Measurements from ENCODE around the gene CLTA. TPM values are rescaled to one million over a fixed set of nuclear protein-coding genes. Genes with fewer than 3 reads are reported as not detected.
"Not testable (repeated sequence)": the region's sequence is repeated elsewhere in the genome, so short reads cannot be mapped to it uniquely, and the experiment has no call there.

The CLTA gene
- total RNA-seq, 2 donors from 2014 or later: 210 to 312 TPM

GRCh38 chr9:36221667-36222066, 30.9 kb downstream of the CLTA start:
- Histone ChIP-seq H3K4me3 (no peak overlapping the region), H3K9me3 (no peaks in the 10 kb centered on the region), H3K36me3 (peaks cover 52% of the 10 kb centered on the region), H3K27me3 (no peaks in the 10 kb centered on the region), H3K27ac (no peak overlapping the region), H3K4me1 (no peaks in the 10 kb centered on the region), H3K9ac (ENCODE audit: low read depth in 2 of 2, low read length in 2 of 2) (no peak overlapping the region)
- intact Hi-C loops (cut with DNase I): no loop called here
- no peak for TF ChIP-seq CTCF (IDR thresholded peaks at IDR 0.05)
- DNase-seq: no peak

- Histone ChIP-seq H3K9me3 (no peaks in the 10 kb centered on the region), H3K27ac (no peak overlapping the region), H3K36me3 (peaks cover 57% of the 10 kb centered on the region), H3K27me3 (no peaks in the 10 kb centered on the region), H3K9ac (ENCODE audit: low read depth in 2 of 2, low read length in 2 of 2) (no peak overlapping the region), H3K4me3 (no peak overlapping the region), H3K4me1 (no peaks in the 10 kb centered on the region)
- intact Hi-C loops (cut with DNase I): no loop called here
- no peak for DNase-seq
- TF ChIP-seq CTCF (IDR thresholded peaks at IDR 0.05): no peak
These were observed 31.7 kb downstream of the CLTA start for GRCh38 chr9:36222449-36222848.

GRCh38 chr9:36237230-36237629, 46.5 kb downstream of the CLTA start:
- intact Hi-C loops (cut with DNase I): no loop called here
- H3K4me3 ChIP-seq: no peak overlapping the region
- no peak for TF ChIP-seq CTCF (IDR thresholded peaks at IDR 0.05)
- no peak overlapping the region for H3K9ac ChIP-seq (ENCODE audit: low read depth in 2 of 2, low read length in 2 of 2)
- H3K9me3 ChIP-seq: no peaks in the 10 kb centered on the region
- H3K27ac ChIP-seq: no peak overlapping the region
- H3K27me3 ChIP-seq: no peaks in the 10 kb centered on the region
- H3K4me1 ChIP-seq: no peaks in the 10 kb centered on the region
- no peak for DNase-seq
- H3K36me3 ChIP-seq: peaks cover 19% of the 10 kb centered on the region

GRCh38 chr9:36239205-36239604, 48.5 kb downstream of the CLTA start:
- intact Hi-C loops (cut with DNase I); H3K27me3 ChIP-seq; DNase-seq; H3K4me3 ChIP-seq; H3K9me3 ChIP-seq; H3K27ac ChIP-seq; H3K9ac ChIP-seq (ENCODE audit: low read depth in 2 of 2, low read length in 2 of 2); H3K4me1 ChIP-seq: not testable (repeated sequence)
- peaks cover 26% of the 10 kb centered on the region for H3K36me3 ChIP-seq

GRCh38 chr9:36239675-36240074, 49.0 kb downstream of the CLTA start:
- H3K9me3 ChIP-seq; H3K27ac ChIP-seq; intact Hi-C loops (cut with DNase I); H3K9ac ChIP-seq (ENCODE audit: low read depth in 2 of 2, low read length in 2 of 2); DNase-seq; H3K4me3 ChIP-seq; H3K4me1 ChIP-seq; H3K27me3 ChIP-seq: not testable (repeated sequence)
- H3K36me3 ChIP-seq: peaks cover 26% of the 10 kb centered on the region

GRCh38 chr9:36245906-36246305, 55.2 kb downstream of the CLTA start:
- Histone ChIP-seq H3K27me3 (no peaks in the 10 kb centered on the region), H3K27ac (no peak overlapping the region), H3K36me3 (peaks cover 19% of the 10 kb centered on the region), H3K9ac (ENCODE audit: low read depth in 2 of 2, low read length in 2 of 2) (no peak overlapping the region), H3K4me1 (no peaks in the 10 kb centered on the region), H3K9me3 (no peaks in the 10 kb centered on the region), H3K4me3 (no peak overlapping the region)
- intact Hi-C loops (cut with DNase I): loop anchor here (5.0 kb wide), 1 partner anchor 86 kb away; no protein-coding TSS in a partner anchor
- no peak for TF ChIP-seq CTCF (IDR thresholded peaks at IDR 0.05)
- no peak for DNase-seq

GRCh38 chr9:36247356-36247755, 56.6 kb downstream of the CLTA start:
- Histone ChIP-seq H3K9ac (ENCODE audit: low read depth in 2 of 2, low read length in 2 of 2) (no peak overlapping the region), H3K4me3 (no peak overlapping the region), H3K36me3 (peaks cover 13% of the 10 kb centered on the region), H3K4me1 (no peaks in the 10 kb centered on the region), H3K27ac (no peak overlapping the region), H3K27me3 (no peaks in the 10 kb centered on the region), H3K9me3 (no peaks in the 10 kb centered on the region)
- no peak for DNase-seq
- no peak for TF ChIP-seq CTCF (IDR thresholded peaks at IDR 0.05)
- intact Hi-C loops (cut with DNase I): loop anchor here (5.0 kb wide), 1 partner anchor 85 kb away; no protein-coding TSS in a partner anchor
